Trophoblast cell (in vitro differentiated cells and primary cell): ENCODE data around the gene PCNT.

Experiments
- DNase-seq, 2 donors: peaks; one replicate each; pipeline ENCODE4 v3.0.0-alpha.2; 2016
- H2AFZ ChIP-seq: 2 replicates; pipeline ENCODE4 v1.6.1; 2013; ENCODE audit warnings: low read length, moderate library complexity, mild to moderate bottlenecking; ENCODE audit not compliant: insufficient read depth, poor library complexity
- H2AK5ac ChIP-seq: 2 replicates; pipeline ENCODE4 v1.6.1; 2013; ENCODE audit warnings: mild to moderate bottlenecking, low read length
- H2BK120ac ChIP-seq: 2 replicates; pipeline ENCODE4 v1.6.1; 2013; ENCODE audit warnings: low read length, mild to moderate bottlenecking, moderate library complexity; ENCODE audit not compliant: insufficient read depth, poor library complexity
- H2BK12ac ChIP-seq: 2 replicates; pipeline ENCODE4 v1.6.1; 2013; ENCODE audit warnings: mild to moderate bottlenecking, low read length, moderate library complexity
- H2BK5ac ChIP-seq: 2 replicates; pipeline ENCODE4 v1.6.1; 2013; ENCODE audit warnings: low read length, low read depth, moderate library complexity, mild to moderate bottlenecking; ENCODE audit not compliant: poor library complexity
- H3K14ac ChIP-seq: 2 replicates; pipeline ENCODE4 v1.6.1; 2013; ENCODE audit warnings: mild to moderate bottlenecking, low read length
- H3K18ac ChIP-seq: 2 replicates; pipeline ENCODE4 v1.6.1; 2013; ENCODE audit warnings: mild to moderate bottlenecking, low read length
- H3K23ac ChIP-seq: 2 replicates; pipeline ENCODE4 v1.6.1; 2013; ENCODE audit warnings: low read length
- H3K27ac ChIP-seq: 2 replicates; pipeline ENCODE4 v1.5.1; 2013; ENCODE audit warnings: low read depth, mild to moderate bottlenecking, inconsistent platforms, low read length, moderate library complexity
- H3K27me3 ChIP-seq: 2 replicates; pipeline ENCODE4 v1.6.1; 2013; ENCODE audit warnings: inconsistent platforms, mild to moderate bottlenecking, low read length, moderate library complexity; ENCODE audit not compliant: insufficient read depth
- H3K36me3 ChIP-seq, 2 experiments: 1 replicate in 1 of 2; 2 replicates in 1 of 2; pipeline ENCODE4 v1.6.1; 2013; ENCODE audit warnings: low read length in 2 of 2, mild to moderate bottlenecking in 2 of 2, moderate library complexity in 1 of 2; ENCODE audit not compliant: insufficient read depth in 2 of 2, control insufficient read depth in 1 of 2
- H3K4ac ChIP-seq: 2 replicates; pipeline ENCODE4 v1.6.1; 2013; ENCODE audit warnings: low read depth, mild to moderate bottlenecking, low read length, moderate library complexity
- H3K4me1 ChIP-seq, 2 experiments: 1 replicate in 1 of 2; 2 replicates in 1 of 2; pipeline ENCODE4 v1.6.1; 2013; ENCODE audit warnings: low read length in 2 of 2, mild to moderate bottlenecking in 2 of 2, moderate library complexity in 1 of 2; ENCODE audit not compliant: insufficient read depth in 2 of 2, control insufficient read depth in 1 of 2
- H3K4me2 ChIP-seq: 2 replicates; pipeline ENCODE4 v1.6.1; 2013; ENCODE audit warnings: inconsistent platforms, mild to moderate bottlenecking, low read length, moderate library complexity
- H3K4me3 ChIP-seq: 2 replicates; pipeline ENCODE4 v1.5.1; 2013; ENCODE audit warnings: mild to moderate bottlenecking, low read depth, low read length, inconsistent platforms
- H3K79me1 ChIP-seq: one replicate; pipeline ENCODE4 v1.6.1; 2013; ENCODE audit warnings: low read length
- H3K79me2 ChIP-seq: 2 replicates; pipeline ENCODE4 v1.6.1; 2013; ENCODE audit warnings: low read length, mild to moderate bottlenecking; ENCODE audit not compliant: control insufficient read depth, insufficient read depth, poor library complexity
- H3K9ac ChIP-seq: 2 replicates; pipeline ENCODE4 v1.6.1; 2013; ENCODE audit warnings: mild to moderate bottlenecking, low read length
- H3K9me3 ChIP-seq: 2 replicates; pipeline ENCODE4 v1.6.1; 2013; ENCODE audit warnings: low read depth, mild to moderate bottlenecking, control low read depth, inconsistent platforms, low read length; ENCODE audit not compliant: insufficient read depth
- H4K12ac ChIP-seq: 2 replicates; pipeline ENCODE4 v1.6.1; 2013; ENCODE audit warnings: low read depth, mild to moderate bottlenecking, low read length, moderate library complexity
- H4K8ac ChIP-seq: 2 replicates; pipeline ENCODE4 v1.6.1; 2013; ENCODE audit warnings: low read depth, mild to moderate bottlenecking, low read length, moderate library complexity
- H4K91ac ChIP-seq: one replicate; pipeline ENCODE4 v1.6.1; 2013; ENCODE audit warnings: low read depth, mild to moderate bottlenecking, low read length, moderate library complexity
- WGBS: extraction: QIAGEN DNeasy Blood & Tissue Kit; methylation state at CpG from one replicate; pipeline ENCODE4 v1.1.7; 2013; ENCODE audit warnings: missing lambda C conversion rate; ENCODE audit not compliant: insufficient read length, insufficient coverage; ENCODE audit errors: extremely low coverage; 5-methylcytosine and 5-hydroxymethylcytosine counted together

PCNT gene

GRCh38 chr21:46366561-46366960, 42.6 kb downstream of the PCNT start:
- H3K36me3 ChIP-seq = peaks cover 49 to 52% of the 10 kb centered on the region in 2 experiments
- H3K4me2 ChIP-seq = no peak overlapping the region
- no peak overlapping the region for H3K14ac ChIP-seq
- no peak overlapping the region for H2AFZ ChIP-seq
- no peak overlapping the region for H3K23ac ChIP-seq
- no peak overlapping the region for H3K9ac ChIP-seq
- H2BK12ac ChIP-seq = no peak overlapping the region
- H3K4ac ChIP-seq = no peak overlapping the region
- H4K8ac ChIP-seq = no peak overlapping the region
- H2AK5ac ChIP-seq = no peak overlapping the region
- no peak overlapping the region for H2BK5ac ChIP-seq
- no peak for DNase-seq
- no peaks in the 10 kb centered on the region for H3K79me2 ChIP-seq
- H3K4me1 ChIP-seq = no peaks in the 10 kb centered on the region
- no peaks in the 10 kb centered on the region for H3K27me3 ChIP-seq
- H3K18ac ChIP-seq = no peak overlapping the region
- peaks cover 3% of the 10 kb centered on the region for H3K9me3 ChIP-seq
- H3K4me3 ChIP-seq = no peak overlapping the region
- WGBS = no CpG with 5 or more reads among the region's 19 CpGs
- no peak overlapping the region for H4K12ac ChIP-seq
- H2BK120ac ChIP-seq = no peak overlapping the region
- no peak overlapping the region for H3K27ac ChIP-seq
- H3K79me1 ChIP-seq = no peaks in the 10 kb centered on the region
- no peak overlapping the region for H4K91ac ChIP-seq

GRCh38 chr21:46366966-46367365, 43.0 kb downstream of the PCNT start:
- Histone ChIP-seq H3K79me1 (no peaks in the 10 kb centered on the region), H3K18ac (no peak overlapping the region), H2AFZ (no peak overlapping the region), H2BK12ac (no peak overlapping the region), H3K14ac (no peak overlapping the region), H4K12ac (no peak overlapping the region), H3K9ac (no peak overlapping the region), H3K9me3 (peaks cover 7% of the 10 kb centered on the region), H3K79me2 (no peaks in the 10 kb centered on the region), H3K4me2 (no peak overlapping the region), H3K27ac (no peak overlapping the region), H4K91ac (no peak overlapping the region), H2AK5ac (no peak overlapping the region), H2BK120ac (no peak overlapping the region), H3K4me1 (no peaks in the 10 kb centered on the region), H3K23ac (no peak overlapping the region), H3K4ac (no peak overlapping the region), H2BK5ac (no peak overlapping the region), H4K8ac (no peak overlapping the region), H3K36me3 (peaks cover 53 to 54% of the 10 kb centered on the region in 2 experiments), H3K27me3 (no peaks in the 10 kb centered on the region), H3K4me3 (no peak overlapping the region)
- WGBS = no CpG with 5 or more reads among the region's 20 CpGs
- no peak for DNase-seq

- no CpG with 5 or more reads among the region's 11 CpGs for WGBS
- no peaks in the 10 kb centered on the region for H3K4me1 ChIP-seq
- no peak for DNase-seq
Observed at GRCh38 chr21:46368533-46369285, 44.8 kb downstream of the PCNT start.

GRCh38 chr21:46369520-46370235, 45.7 kb downstream of the PCNT start:
- H2AFZ ChIP-seq = no peak overlapping the region
- no peak overlapping the region for H3K9ac ChIP-seq
- no peak overlapping the region for H4K8ac ChIP-seq
- no peak overlapping the region for H2AK5ac ChIP-seq
- peaks cover 41 to 43% of the 10 kb centered on the region in 2 experiments for H3K36me3 ChIP-seq
- no peak overlapping the region for H4K91ac ChIP-seq
- no peak overlapping the region for H3K4me3 ChIP-seq
- no peak overlapping the region for H4K12ac ChIP-seq
- no peak overlapping the region for H2BK12ac ChIP-seq
- no peaks in the 10 kb centered on the region for H3K4me1 ChIP-seq
- no peaks in the 10 kb centered on the region for H3K79me2 ChIP-seq
- H3K27ac ChIP-seq = no peak overlapping the region
- H3K18ac ChIP-seq = no peak overlapping the region
- H3K4ac ChIP-seq = no peak overlapping the region
- no peak overlapping the region for H2BK5ac ChIP-seq
- H3K23ac ChIP-seq = no peak overlapping the region
- H3K4me2 ChIP-seq = no peak overlapping the region
- H3K27me3 ChIP-seq = no peaks in the 10 kb centered on the region
- no peaks in the 10 kb centered on the region for H3K79me1 ChIP-seq
- WGBS = no CpG with 5 or more reads among the region's 20 CpGs
- no peak overlapping the region for H3K14ac ChIP-seq
- DNase-seq = no peak
- peaks cover 10% of the 10 kb centered on the region for H3K9me3 ChIP-seq
- no peak overlapping the region for H2BK120ac ChIP-seq

More at GRCh38 chr21:46368533-46369285, 44.8 kb downstream of the PCNT start:
- Histone ChIP-seq H4K12ac (no peak overlapping the region), H2AK5ac (no peak overlapping the region), H2AFZ (no peak overlapping the region), H3K4me2 (no peak overlapping the region), H3K79me2 (no peaks in the 10 kb centered on the region), H3K79me1 (no peaks in the 10 kb centered on the region), H4K91ac (no peak overlapping the region), H3K27me3 (no peaks in the 10 kb centered on the region), H4K8ac (no peak overlapping the region), H3K9ac (no peak overlapping the region), H3K14ac (no peak overlapping the region), H3K18ac (no peak overlapping the region), H2BK5ac (no peak overlapping the region), H3K9me3 (peaks cover 10% of the 10 kb centered on the region), H3K4ac (no peak overlapping the region), H3K4me3 (no peak overlapping the region), H3K36me3 (peaks cover 48 to 49% of the 10 kb centered on the region in 2 experiments), H3K27ac (no peak overlapping the region), H2BK120ac (no peak overlapping the region), H2BK12ac (no peak overlapping the region), H3K23ac (no peak overlapping the region)
